NB4 (cell line): ENCODE data around the gene MKX.
"Not testable (repeated sequence)": the region's sequence is repeated elsewhere in the genome, so short reads cannot be mapped to it uniquely, and the experiment has no call there.

ENCODE experiments used
- DNase-seq: peaks from one replicate; pipeline ENCODE4 v3.0.0; 2010; ENCODE audit warnings: low read depth
- H3K4me3 ChIP-seq: one replicate; pipeline ENCODE4 v1.5.1; 2011; ENCODE audit warnings: mild to moderate bottlenecking, low read depth, low read length, moderate library complexity
- MYC ChIP-seq: IDR thresholded peaks from 2 replicates; pipeline ENCODE4 v1.6.1; 2011; ENCODE audit warnings: low read depth, low read length
- POLR2A ChIP-seq: IDR thresholded peaks from 2 replicates; pipeline ENCODE4 v1.6.1; 2011; ENCODE audit warnings: mild to moderate bottlenecking; ENCODE audit not compliant: insufficient read length; ENCODE audit errors: extremely low read depth
- TF ChIP-seq, protein P1 (sequence below): IDR thresholded peaks from 2 replicates; pipeline ENCODE4 v1.6.1; 2011; ENCODE audit warnings: low read depth, low read length
- TF ChIP-seq, protein P2 (sequence below): IDR thresholded peaks from one replicate; pipeline ENCODE4 v1.5.1; 2012; ENCODE audit warnings: low read depth, low read length

The MKX gene

GRCh38 chr10:27687326-27687725 lies 58.3 kb downstream of the MKX start:
- DNase-seq, result no peak
- no peak for TF ChIP-seq MYC
- TF ChIP-seq, protein P1, sequence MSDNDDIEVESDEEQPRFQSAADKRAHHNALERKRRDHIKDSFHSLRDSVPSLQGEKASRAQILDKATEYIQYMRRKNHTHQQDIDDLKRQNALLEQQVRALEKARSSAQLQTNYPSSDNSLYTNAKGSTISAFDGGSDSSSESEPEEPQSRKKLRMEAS, result no peak
- TF ChIP-seq, protein P2, sequence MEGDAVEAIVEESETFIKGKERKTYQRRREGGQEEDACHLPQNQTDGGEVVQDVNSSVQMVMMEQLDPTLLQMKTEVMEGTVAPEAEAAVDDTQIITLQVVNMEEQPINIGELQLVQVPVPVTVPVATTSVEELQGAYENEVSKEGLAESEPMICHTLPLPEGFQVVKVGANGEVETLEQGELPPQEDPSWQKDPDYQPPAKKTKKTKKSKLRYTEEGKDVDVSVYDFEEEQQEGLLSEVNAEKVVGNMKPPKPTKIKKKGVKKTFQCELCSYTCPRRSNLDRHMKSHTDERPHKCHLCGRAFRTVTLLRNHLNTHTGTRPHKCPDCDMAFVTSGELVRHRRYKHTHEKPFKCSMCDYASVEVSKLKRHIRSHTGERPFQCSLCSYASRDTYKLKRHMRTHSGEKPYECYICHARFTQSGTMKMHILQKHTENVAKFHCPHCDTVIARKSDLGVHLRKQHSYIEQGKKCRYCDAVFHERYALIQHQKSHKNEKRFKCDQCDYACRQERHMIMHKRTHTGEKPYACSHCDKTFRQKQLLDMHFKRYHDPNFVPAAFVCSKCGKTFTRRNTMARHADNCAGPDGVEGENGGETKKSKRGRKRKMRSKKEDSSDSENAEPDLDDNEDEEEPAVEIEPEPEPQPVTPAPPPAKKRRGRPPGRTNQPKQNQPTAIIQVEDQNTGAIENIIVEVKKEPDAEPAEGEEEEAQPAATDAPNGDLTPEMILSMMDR, result no peak
- TF ChIP-seq POLR2A, result no peak
- no peak overlapping the region for H3K4me3 ChIP-seq

DNA sequence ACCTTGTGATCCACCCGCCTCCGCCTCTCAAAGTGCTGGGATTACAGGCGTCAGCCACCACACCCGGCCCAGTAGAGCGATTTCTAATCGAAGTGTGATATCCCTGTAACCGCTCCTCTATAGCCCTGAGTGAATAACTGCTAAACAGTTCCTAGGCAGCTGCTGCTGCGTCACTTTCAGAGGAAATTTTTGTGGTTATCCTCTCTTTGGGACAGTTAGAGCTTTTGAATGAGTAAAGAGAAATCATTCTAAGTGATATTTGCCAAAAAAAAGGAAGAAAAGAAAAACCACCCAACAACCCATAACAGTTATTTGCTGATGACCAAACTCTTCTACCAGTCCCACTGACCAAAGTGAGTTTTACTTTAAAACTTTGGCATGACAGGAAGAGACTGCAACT lies 59.9 kb downstream of the MKX start:
- no peak for DNase-seq
- no peak overlapping the region for H3K4me3 ChIP-seq
- no peak for TF ChIP-seq MYC
- TF ChIP-seq, protein P2, result no peak
- TF ChIP-seq, protein P1, result no peak

- H3K4me3 ChIP-seq, result no peak overlapping the region
- no peak for DNase-seq
- TF ChIP-seq POLR2A, result no peak
- TF ChIP-seq, protein P1, result no peak
- TF ChIP-seq, protein P2, result no peak
Observed at GRCh38 chr10:27683226-27683625, 62.4 kb downstream of the MKX start.

GRCh38 chr10:27681795-27682194 lies 63.8 kb downstream of the MKX start:
- DNase-seq, H3K4me3 ChIP-seq: not testable (repeated sequence)

DNA sequence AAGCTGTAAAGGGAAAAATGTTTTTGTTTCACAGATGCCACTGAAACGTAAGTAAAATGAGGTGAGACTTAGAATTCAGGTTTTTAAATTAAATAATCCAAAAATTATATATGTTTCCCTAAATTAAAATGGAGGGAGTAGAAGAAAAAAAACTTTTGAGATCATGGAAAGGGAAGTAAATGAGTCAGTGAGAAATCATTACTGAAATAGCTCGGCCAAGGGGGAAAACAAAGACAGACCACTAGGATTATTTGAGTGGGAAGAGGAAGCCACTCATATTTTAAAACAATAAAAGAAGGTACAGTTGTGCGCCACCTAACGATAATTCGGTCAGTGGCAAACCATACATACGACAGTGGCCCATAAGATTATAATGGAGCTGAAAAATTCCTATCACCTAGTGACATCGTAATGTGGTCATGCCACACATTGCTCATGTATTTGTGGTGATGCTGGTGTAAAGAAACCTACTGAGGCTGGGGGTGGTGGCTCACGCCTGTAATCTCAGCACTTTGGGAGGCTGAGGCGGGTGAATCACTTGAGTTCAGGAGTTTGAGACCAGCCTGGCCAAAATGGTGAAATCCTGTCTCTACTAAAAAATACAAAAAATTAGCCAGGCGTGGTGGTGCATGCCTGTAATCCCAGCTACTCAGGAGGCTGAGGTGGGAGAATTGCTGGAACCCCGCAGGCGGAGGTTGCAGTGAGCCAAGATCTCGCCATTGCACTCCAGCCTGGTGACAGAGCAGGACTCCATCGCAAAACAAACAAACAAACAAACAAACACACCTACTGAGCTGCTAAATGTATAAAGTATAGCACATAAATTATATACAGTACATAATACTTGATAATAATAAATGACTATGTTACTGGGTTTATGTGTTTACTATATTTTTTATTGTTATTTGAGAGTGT lies 64.7 kb downstream of the MKX start:
- TF ChIP-seq POLR2A (no peak), MYC (no peak)
- TF ChIP-seq, protein P1, result no peak
- TF ChIP-seq, protein P2, result no peak
- no peak overlapping the region for H3K4me3 ChIP-seq
- DNase-seq, result no peak

- TF ChIP-seq POLR2A (no peak), MYC (no peak)
- TF ChIP-seq, protein P1, result no peak
- TF ChIP-seq, protein P2, result no peak
- no peak for DNase-seq
- no peak overlapping the region for H3K4me3 ChIP-seq
Observed at GRCh38 chr10:27680006-27680557, 65.5 kb downstream of the MKX start.
